ENCODE results near the gene WIPF2.

DNA sequence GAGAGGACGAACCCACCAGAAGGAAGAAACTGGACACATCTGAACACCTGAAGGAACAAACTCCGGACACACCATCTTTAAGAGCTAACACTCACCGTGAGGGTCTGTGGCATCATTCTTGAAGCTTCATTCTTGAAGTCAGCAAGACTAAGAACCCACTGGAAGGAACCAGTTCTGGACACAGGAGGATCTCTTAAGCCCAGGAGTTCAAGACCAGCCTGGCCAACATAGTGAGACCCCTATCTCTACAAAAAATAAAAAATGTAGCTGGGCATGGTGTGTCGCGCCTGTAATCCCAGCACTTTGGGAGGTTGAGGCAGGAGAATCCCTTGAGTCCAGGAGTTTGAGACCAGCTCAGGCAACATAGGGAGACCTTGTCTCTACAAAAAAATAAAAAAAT, 20.5 kb upstream of the WIPF2 start:
- TF ChIP-seq, protein P1, sequence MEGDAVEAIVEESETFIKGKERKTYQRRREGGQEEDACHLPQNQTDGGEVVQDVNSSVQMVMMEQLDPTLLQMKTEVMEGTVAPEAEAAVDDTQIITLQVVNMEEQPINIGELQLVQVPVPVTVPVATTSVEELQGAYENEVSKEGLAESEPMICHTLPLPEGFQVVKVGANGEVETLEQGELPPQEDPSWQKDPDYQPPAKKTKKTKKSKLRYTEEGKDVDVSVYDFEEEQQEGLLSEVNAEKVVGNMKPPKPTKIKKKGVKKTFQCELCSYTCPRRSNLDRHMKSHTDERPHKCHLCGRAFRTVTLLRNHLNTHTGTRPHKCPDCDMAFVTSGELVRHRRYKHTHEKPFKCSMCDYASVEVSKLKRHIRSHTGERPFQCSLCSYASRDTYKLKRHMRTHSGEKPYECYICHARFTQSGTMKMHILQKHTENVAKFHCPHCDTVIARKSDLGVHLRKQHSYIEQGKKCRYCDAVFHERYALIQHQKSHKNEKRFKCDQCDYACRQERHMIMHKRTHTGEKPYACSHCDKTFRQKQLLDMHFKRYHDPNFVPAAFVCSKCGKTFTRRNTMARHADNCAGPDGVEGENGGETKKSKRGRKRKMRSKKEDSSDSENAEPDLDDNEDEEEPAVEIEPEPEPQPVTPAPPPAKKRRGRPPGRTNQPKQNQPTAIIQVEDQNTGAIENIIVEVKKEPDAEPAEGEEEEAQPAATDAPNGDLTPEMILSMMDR (IDR thresholded peaks at IDR 0.05; ENCODE audit: low read depth, low read length), result no peak
- no peak for TF ChIP-seq POLR2A (IDR thresholded peaks at IDR 0.05; ENCODE audit: extremely low read depth, insufficient read length)

All from NB4 (cell line).